Mucosa of gallbladder (tissue), 1 donor: ENCODE data around the gene IL18BP. TPM values are rescaled to one million over a fixed set of nuclear protein-coding genes. Genes with fewer than 3 reads are reported as not detected.

Experiments used
- DNase-seq: peaks from one replicate; pipeline ENCODE4 v3.0.0-alpha.2; 2020; ENCODE audit warnings: low spot score
- total RNA-seq: library from RNA; stranded (reverse); gene quantifications from one replicate; pipeline ENCODE4 v1.2.1, GENCODE V29; 2021
- donor health status: DM: no; HTN: no; CAD: no.

The IL18BP gene
- total RNA-seq, 1 donor from 2014 or later, result 10.6 TPM

DNA sequence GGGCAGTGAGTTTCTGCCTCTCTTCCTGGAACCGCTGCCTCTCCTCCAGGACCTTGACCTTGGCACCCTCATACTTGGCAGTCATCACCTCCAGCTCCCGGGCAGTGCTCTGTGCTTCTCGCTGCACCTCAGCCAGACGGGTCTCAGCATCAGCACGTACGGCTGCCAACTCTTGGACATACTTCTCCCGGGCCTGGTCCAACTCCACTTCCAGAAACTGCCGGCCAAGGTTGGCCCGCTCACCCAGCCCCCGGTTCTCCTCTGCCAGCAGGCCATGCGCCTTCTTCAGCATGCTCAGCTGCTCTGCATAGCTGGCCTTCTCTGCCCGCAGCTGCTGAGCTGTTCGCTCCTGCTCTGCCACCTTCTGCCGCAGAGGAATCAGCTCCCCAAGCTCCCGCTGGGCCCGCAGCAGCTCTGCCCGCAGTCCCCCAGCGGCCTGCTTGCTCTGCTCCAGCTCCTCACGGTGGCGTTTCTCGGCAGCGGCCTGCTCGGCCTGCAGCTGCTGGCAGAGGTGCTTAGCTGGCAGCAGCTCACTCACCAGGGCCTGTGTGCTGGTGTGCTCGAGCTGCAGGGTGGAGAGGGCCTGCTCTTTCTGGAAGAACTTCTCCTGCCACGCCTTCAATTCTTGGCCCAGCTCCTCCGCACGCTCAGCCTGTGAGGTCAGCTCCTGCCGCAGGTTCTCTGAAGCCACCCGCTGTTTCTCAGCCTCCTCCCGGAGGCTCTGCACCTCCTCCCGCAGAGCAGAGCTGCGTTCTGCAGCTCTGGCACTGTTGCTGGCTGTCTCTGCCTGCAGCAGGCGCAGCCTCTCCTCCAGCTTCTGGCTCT is 14.4 kb downstream of the IL18BP start:
- DNase-seq, result peak; percentile 79

- no peak for DNase-seq
These were observed 15.3 kb downstream of the IL18BP start for GRCh38 chr11:72013765-72014711.

- no peak for DNase-seq
These were observed 16.1 kb downstream of the IL18BP start for GRCh38 chr11:72014761-72015320.

DNA sequence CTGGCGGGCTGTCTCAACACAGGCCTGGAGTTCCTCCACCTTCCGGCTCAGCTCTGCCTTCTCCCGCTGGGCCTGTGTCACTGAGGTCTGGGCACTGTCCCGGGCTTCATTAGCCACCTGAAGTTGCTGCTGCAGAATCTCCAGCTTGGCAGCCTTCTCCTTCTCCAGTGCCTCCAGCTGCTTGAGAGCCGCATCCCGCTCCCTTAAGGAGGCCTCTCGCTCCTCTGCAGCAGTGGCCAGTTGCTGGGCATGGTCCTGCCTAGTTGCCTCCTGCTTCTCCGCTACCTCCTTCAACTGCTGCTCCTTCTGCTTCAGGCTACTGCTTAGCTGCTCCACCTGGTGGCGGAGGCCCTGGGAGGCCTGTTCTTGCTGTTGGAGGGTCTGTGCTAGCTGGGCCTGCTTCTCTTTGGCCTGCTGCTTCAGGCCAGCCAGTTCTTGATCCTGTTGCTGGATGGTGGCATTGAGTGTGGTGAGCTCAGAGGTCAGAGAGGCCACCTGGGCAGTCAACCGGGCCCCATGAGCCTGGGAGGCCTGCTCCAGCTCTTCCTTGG is 16.9 kb downstream of the IL18BP start:
- DNase-seq, result no peak

DNA sequence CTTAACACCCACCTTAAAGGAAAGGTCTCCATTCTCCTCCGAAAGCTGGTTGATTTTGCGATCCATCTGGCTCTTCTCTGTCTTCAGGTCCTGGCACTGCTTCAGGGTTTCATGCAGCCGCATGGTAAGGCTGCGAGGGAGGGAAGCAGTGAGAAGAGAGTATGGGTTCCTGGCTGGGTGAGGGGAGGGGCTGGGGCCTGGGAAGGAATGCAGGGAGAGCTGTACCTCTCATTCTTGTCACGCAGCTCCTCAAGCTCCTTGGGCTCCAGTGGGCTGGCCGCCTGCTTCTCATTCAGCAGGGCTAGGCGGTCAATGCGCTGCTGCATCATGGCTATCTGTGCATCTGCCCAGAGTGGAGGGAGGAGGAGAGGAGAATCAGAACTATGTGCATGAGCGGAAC is 19.5 kb downstream of the IL18BP start:
- no peak for DNase-seq

DNA sequence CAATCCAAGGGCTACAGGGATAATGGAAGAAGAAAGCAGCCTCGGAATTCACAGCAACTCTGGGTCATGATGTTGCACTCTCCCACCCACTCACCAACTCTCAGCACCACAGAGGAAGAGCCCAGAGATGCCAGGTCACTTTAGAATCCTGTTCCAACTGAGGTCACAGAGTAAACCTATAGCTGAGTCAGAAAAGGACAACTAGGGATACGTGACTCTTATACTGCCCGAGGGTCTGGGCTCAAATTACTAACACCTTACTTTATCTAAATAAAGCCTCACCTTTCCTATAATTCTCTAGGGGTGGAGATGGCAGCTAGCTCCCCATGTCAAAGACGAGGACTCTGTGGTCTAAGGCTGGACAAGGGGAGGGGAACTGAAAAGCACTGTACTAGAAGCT is 24.6 kb downstream of the IL18BP start:
- DNase-seq, result no peak

- no peak for DNase-seq
These were observed 25.5 kb downstream of the IL18BP start for GRCh38 chr11:72024069-72024754.

GRCh38 chr11:72026090-72026489 is 27.4 kb downstream of the IL18BP start:
- no peak for DNase-seq

GRCh38 chr11:72030472-72031045 is 31.9 kb downstream of the IL18BP start:
- DNase-seq, result no peak

- no peak for DNase-seq
These were observed 38.0 kb downstream of the IL18BP start for GRCh38 chr11:72036687-72037086.

DNA sequence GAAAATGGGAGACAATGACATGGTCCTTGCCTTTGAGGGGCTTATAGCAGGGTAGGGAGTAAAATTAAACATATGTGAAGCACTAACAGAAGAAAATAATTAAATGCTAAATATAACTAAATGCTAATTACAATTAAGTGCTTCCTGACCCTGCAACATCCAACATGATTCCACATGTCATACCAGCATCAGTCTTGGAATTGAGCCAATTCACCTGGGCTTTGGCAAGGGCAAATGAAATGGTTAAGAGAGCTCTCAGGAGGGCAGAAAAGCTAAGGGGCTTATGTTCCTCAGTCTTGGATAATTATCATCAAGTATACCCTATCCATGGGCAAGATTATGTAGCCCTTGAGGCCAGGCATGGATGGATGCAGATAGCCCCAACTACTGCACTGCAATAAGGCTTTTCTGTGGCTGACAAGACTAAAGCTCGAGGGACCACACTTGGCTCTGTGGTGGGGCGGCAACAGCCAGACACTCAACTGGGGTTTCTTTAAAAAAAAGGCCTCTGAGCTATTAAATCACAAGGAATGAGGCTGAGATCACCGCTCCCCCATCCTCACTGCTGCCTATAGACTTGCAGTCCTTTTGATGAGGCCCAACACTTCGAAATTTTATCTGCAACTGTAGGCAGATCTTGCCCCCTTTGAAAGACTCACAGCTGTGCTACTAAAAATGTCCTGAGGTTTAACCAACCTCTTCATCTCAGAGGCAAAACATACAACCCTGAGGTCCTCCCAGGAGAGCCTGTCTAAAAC is 39.0 kb downstream of the IL18BP start:
- DNase-seq, result no peak

DNA sequence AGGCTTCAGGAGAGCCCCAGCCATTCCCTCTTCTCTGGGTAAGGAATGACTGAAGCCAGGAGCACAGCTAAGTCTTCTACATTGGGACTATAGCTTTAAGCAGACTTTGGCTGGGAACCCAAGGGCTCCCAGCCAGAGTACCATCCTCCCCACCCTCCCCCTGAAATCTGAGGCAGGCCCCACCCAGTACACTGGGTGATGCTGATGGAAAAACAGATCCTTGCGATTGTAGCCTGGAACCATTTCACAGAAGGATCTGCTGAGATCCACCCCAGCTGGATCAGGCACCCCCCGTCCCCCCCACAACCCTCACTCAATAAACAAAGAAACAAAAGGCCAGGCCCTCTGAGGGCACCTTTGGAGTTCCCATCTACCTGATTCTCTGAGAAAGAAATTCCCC is 39.8 kb downstream of the IL18BP start:
- peak; percentile 54 for DNase-seq

DNA sequence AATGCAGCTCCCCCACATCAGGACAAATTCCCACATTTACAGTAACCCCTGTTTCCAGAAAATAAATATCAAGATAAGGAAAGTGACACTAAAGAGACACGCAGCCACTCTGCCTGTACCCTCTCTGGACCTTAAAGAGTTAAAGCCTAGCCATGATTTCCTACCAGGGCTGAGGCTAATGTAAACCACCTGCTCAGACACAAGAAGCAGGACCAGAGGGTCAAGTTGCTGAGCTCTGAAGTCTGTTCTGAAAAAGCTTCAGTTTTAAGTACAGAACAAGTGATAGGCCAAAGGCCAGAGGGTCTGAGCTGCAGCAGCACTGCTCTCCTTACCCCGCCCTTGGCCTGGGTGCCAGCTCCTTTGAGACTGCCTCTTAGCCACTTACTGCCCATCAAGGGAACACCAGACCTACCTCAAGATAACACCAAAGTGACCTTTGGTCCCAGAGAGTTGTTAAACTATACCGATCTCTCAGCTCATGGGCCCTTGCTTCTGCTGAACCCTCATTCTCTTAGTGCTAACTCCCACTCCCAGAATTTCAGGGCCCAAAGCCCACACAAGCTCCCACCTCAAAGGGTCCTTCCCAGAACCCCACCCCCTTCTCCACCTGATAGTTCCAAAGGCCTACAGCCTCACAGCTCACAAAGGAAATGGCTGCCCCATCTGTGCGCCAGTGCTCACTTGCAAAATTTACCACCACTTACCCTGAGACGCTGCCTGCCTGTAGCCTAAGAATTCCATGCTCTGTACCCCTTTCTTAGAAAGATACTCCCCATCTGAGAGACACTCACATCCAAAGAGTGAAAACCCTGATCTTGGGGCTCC is 40.5 kb downstream of the IL18BP start:
- DNase-seq, result peak; percentile 45

- no peak for DNase-seq
These were observed 41.2 kb downstream of the IL18BP start for GRCh38 chr11:72039856-72040401.

DNA sequence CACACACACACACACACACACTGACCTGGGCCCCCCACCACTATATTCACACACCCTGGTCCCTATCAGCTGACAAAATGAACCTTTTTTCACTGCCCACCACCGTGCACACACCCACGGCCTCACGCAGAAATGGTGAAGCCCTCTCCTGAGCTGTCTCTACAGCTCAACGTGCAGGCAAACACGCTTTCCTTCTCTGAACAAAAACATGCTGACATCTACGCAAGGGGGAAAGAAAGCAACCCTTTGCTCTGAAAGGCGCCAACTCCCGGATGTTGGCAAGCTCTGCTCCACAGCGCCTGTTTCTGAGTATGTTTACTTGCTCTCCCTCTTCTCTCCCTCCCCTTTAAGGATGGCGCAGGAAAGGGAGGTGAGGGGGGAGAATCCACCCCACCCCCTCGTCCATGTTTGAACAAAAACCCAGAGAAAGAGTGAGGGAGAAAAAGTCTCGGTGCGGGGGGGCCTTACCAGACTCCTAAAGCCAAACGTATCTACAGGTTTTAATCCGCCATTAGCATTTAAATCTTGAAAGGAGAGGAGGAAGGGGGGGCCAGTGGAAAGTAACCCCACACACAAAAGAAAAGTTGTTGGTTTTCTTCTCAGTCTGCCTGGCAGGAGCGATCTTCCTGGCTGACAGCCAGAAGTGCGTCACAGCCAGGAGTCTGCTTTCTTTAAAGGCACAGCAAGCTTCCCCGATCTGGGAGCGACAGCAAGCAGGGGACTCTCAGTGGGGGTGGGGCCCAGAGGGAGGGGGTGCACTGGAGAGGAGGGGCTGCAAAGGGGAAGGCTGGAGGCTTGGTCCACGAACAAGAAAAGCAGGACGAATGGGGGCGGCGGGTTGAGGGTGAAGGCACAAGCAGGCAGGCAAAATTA is 42.0 kb downstream of the IL18BP start:
- peak; percentile 96 for DNase-seq

GRCh38 chr11:72041364-72042063 is 42.8 kb downstream of the IL18BP start:
- DNase-seq, result peak; percentile 79

DNA sequence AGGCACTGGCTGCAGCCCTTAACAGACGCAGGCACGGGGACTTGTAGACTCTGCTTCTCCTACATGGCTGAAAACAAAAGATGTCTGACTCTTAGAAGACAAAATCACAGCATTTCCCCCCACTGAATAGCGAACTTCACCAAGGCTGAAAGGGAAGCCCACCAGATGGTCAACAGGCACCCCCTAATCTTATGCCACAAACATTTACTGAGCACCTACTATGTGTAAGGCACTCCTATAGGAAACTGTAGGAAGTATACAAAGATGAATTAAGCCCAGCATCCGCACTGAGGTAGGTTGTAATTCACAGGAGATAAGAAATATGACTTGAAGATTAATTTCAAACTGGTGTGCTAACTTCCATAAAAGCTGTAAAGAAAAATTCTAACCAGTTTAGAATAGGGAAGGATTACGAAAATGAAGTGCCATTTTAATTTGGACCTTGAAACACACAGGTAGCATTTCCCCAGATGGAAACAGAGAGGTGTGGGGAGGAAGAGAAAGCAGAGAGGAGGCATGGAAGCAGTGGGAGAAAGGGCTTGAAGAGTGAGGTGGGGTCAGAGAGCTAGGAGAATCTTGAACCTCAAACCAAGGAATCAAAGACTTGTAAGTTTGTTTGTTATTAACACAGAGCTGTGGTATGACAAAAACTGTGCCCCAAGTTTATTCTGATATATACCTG is 43.5 kb downstream of the IL18BP start:
- no peak for DNase-seq
